ENCODE measurements around the gene SZT2.

Gene SZT2

GRCh38 chr1:43352881-43353280 lies 36.8 kb upstream of the SZT2 start:
- Histone ChIP-seq H3K27ac (ENCODE audit: low read depth, low read length) (no peak overlapping the region), H3K36me3 (ENCODE audit: control insufficient read depth, insufficient read depth, low read length) (no peaks in the 10 kb centered on the region), H3K9ac (ENCODE audit: low read length) (no peak overlapping the region), H3K4me3 (ENCODE audit: low read length) (no peak overlapping the region), H3K4me1 (ENCODE audit: control insufficient read depth, insufficient read depth, low read length) (peaks cover 6% of the 10 kb centered on the region), H3K27me3 (ENCODE audit: control insufficient read depth, insufficient read depth, low read length) (no peaks in the 10 kb centered on the region)

- no peak overlapping the region for H3K27ac ChIP-seq (ENCODE audit: low read depth, low read length)
- H3K4me1 ChIP-seq (ENCODE audit: control insufficient read depth, insufficient read depth, low read length) = peaks cover 6% of the 10 kb centered on the region
- H3K36me3 ChIP-seq (ENCODE audit: control insufficient read depth, insufficient read depth, low read length) = no peaks in the 10 kb centered on the region
- no peak overlapping the region for H3K9ac ChIP-seq (ENCODE audit: low read length)
- no peak overlapping the region for H3K4me3 ChIP-seq (ENCODE audit: low read length)
- no peaks in the 10 kb centered on the region for H3K27me3 ChIP-seq (ENCODE audit: control insufficient read depth, insufficient read depth, low read length)
Measured at GRCh38 chr1:43354471-43354870, 35.2 kb upstream of the SZT2 start.

- H3K36me3 ChIP-seq (ENCODE audit: control insufficient read depth, insufficient read depth, low read length) = no peaks in the 10 kb centered on the region
Measured at GRCh38 chr1:43354936-43355335, 34.8 kb upstream of the SZT2 start.

GRCh38 chr1:43357251-43357650 lies 32.4 kb upstream of the SZT2 start:
- H3K27me3 ChIP-seq (ENCODE audit: control insufficient read depth, insufficient read depth, low read length) = no peaks in the 10 kb centered on the region
- H3K27ac ChIP-seq (ENCODE audit: low read depth, low read length) = no peak overlapping the region
- H3K4me3 ChIP-seq (ENCODE audit: low read length) = no peak overlapping the region
- H3K9ac ChIP-seq (ENCODE audit: low read length) = no peak overlapping the region
- H3K36me3 ChIP-seq (ENCODE audit: control insufficient read depth, insufficient read depth, low read length) = peaks cover 5% of the 10 kb centered on the region
- no peaks in the 10 kb centered on the region for H3K4me1 ChIP-seq (ENCODE audit: control insufficient read depth, insufficient read depth, low read length)

More at GRCh38 chr1:43354936-43355335, 34.8 kb upstream of the SZT2 start:
- Histone ChIP-seq H3K27ac (ENCODE audit: low read depth, low read length) (no peak overlapping the region), H3K27me3 (ENCODE audit: control insufficient read depth, insufficient read depth, low read length) (no peaks in the 10 kb centered on the region), H3K4me3 (ENCODE audit: low read length) (no peak overlapping the region), H3K9ac (ENCODE audit: low read length) (no peak overlapping the region), H3K4me1 (ENCODE audit: control insufficient read depth, insufficient read depth, low read length) (peaks cover 3% of the 10 kb centered on the region)

GRCh38 chr1:43358121-43358745 lies 31.5 kb upstream of the SZT2 start:
- Histone ChIP-seq H3K9ac (ENCODE audit: low read length) (peak overlapping the region; percentile 43), H3K36me3 (ENCODE audit: control insufficient read depth, insufficient read depth, low read length) (peaks cover 5% of the 10 kb centered on the region), H3K27ac (ENCODE audit: low read depth, low read length) (peak overlapping the region; percentile 92), H3K27me3 (ENCODE audit: control insufficient read depth, insufficient read depth, low read length) (no peaks in the 10 kb centered on the region), H3K4me1 (ENCODE audit: control insufficient read depth, insufficient read depth, low read length) (no peaks in the 10 kb centered on the region), H3K4me3 (ENCODE audit: low read length) (peak overlapping the region; percentile 71)

- H3K27me3 ChIP-seq (ENCODE audit: control insufficient read depth, insufficient read depth, low read length) = no peaks in the 10 kb centered on the region
- peaks cover 12% of the 10 kb centered on the region for H3K36me3 ChIP-seq (ENCODE audit: control insufficient read depth, insufficient read depth, low read length)
- peak within 1 kb of the TSS; percentile 71 for H3K4me3 ChIP-seq (ENCODE audit: low read length)
- H3K9ac ChIP-seq (ENCODE audit: low read length) = peak within 1 kb of the TSS; percentile 43
- H3K27ac ChIP-seq (ENCODE audit: low read depth, low read length) = peak within 1 kb of the TSS; percentile 92
- no peaks in the 10 kb centered on the region for H3K4me1 ChIP-seq (ENCODE audit: control insufficient read depth, insufficient read depth, low read length)
Measured at GRCh38 chr1:43358746-43359693, 30.7 kb upstream of the SZT2 start, which contains the start of gene CDC20. Gene CDC20 (plus strand): TSS chr1:43358981. CDS start chr1:43359216, 235 bp downstream.

GRCh38 chr1:43359696-43360095 lies 30.0 kb upstream of the SZT2 start:
- no peak overlapping the region for H3K27ac ChIP-seq (ENCODE audit: low read depth, low read length)
- H3K4me3 ChIP-seq (ENCODE audit: low read length) = no peak overlapping the region

GRCh38 chr1:43360616-43361015 lies 29.1 kb upstream of the SZT2 start:
- Histone ChIP-seq H3K27me3 (ENCODE audit: control insufficient read depth, insufficient read depth, low read length) (no peaks in the 10 kb centered on the region), H3K36me3 (ENCODE audit: control insufficient read depth, insufficient read depth, low read length) (peaks cover 25% of the 10 kb centered on the region), H3K4me1 (ENCODE audit: control insufficient read depth, insufficient read depth, low read length) (no peaks in the 10 kb centered on the region), H3K27ac (ENCODE audit: low read depth, low read length) (no peak overlapping the region), H3K9ac (ENCODE audit: low read length) (no peak overlapping the region), H3K4me3 (ENCODE audit: low read length) (no peak overlapping the region)

More at GRCh38 chr1:43359696-43360095, 30.0 kb upstream of the SZT2 start:
- no peak overlapping the region for H3K9ac ChIP-seq (ENCODE audit: low read length)
- H3K4me1 ChIP-seq (ENCODE audit: control insufficient read depth, insufficient read depth, low read length) = no peaks in the 10 kb centered on the region
- no peaks in the 10 kb centered on the region for H3K27me3 ChIP-seq (ENCODE audit: control insufficient read depth, insufficient read depth, low read length)
- peaks cover 18% of the 10 kb centered on the region for H3K36me3 ChIP-seq (ENCODE audit: control insufficient read depth, insufficient read depth, low read length)

- peaks cover 7% of the 10 kb centered on the region for H3K4me1 ChIP-seq (ENCODE audit: control insufficient read depth, insufficient read depth, low read length)
- H3K9ac ChIP-seq (ENCODE audit: low read length) = no peak overlapping the region
- peaks cover 27% of the 10 kb centered on the region for H3K36me3 ChIP-seq (ENCODE audit: control insufficient read depth, insufficient read depth, low read length)
- H3K27ac ChIP-seq (ENCODE audit: low read depth, low read length) = no peak overlapping the region
- H3K4me3 ChIP-seq (ENCODE audit: low read length) = no peak overlapping the region
- H3K27me3 ChIP-seq (ENCODE audit: control insufficient read depth, insufficient read depth, low read length) = no peaks in the 10 kb centered on the region
Measured at GRCh38 chr1:43363283-43363934, 26.3 kb upstream of the SZT2 start.

- Histone ChIP-seq H3K27ac (ENCODE audit: low read depth, low read length) (no peak overlapping the region), H3K36me3 (ENCODE audit: control insufficient read depth, insufficient read depth, low read length) (peaks cover 27% of the 10 kb centered on the region), H3K4me3 (ENCODE audit: low read length) (no peak overlapping the region), H3K4me1 (ENCODE audit: control insufficient read depth, insufficient read depth, low read length) (peaks cover 12% of the 10 kb centered on the region), H3K9ac (ENCODE audit: low read length) (no peak overlapping the region), H3K27me3 (ENCODE audit: control insufficient read depth, insufficient read depth, low read length) (no peaks in the 10 kb centered on the region)
Measured at GRCh38 chr1:43363935-43364525, 25.7 kb upstream of the SZT2 start.

GRCh38 chr1:43365678-43366077 lies 24.0 kb upstream of the SZT2 start:
- H3K4me1 ChIP-seq (ENCODE audit: control insufficient read depth, insufficient read depth, low read length) = peaks cover 12% of the 10 kb centered on the region
- H3K36me3 ChIP-seq (ENCODE audit: control insufficient read depth, insufficient read depth, low read length) = peaks cover 27% of the 10 kb centered on the region

GRCh38 chr1:43366179-43366578 lies 23.5 kb upstream of the SZT2 start:
- H3K27ac ChIP-seq (ENCODE audit: low read depth, low read length) = no peak overlapping the region
- H3K36me3 ChIP-seq (ENCODE audit: control insufficient read depth, insufficient read depth, low read length) = peaks cover 23% of the 10 kb centered on the region
- H3K9ac ChIP-seq (ENCODE audit: low read length) = no peak overlapping the region
- H3K4me1 ChIP-seq (ENCODE audit: control insufficient read depth, insufficient read depth, low read length) = peaks cover 12% of the 10 kb centered on the region
- H3K4me3 ChIP-seq (ENCODE audit: low read length) = peak overlapping the region; percentile 85
- no peaks in the 10 kb centered on the region for H3K27me3 ChIP-seq (ENCODE audit: control insufficient read depth, insufficient read depth, low read length)

More at GRCh38 chr1:43365678-43366077, 24.0 kb upstream of the SZT2 start:
- H3K9ac ChIP-seq (ENCODE audit: low read length) = peak overlapping the region; percentile 27
- H3K4me3 ChIP-seq (ENCODE audit: low read length) = peak overlapping the region; percentile 34
- no peaks in the 10 kb centered on the region for H3K27me3 ChIP-seq (ENCODE audit: control insufficient read depth, insufficient read depth, low read length)
- no peak overlapping the region for H3K27ac ChIP-seq (ENCODE audit: low read depth, low read length)

All from rectal smooth muscle tissue (tissue), 1 donor.